Superior temporal gyrus (tissue), 1 donor: ENCODE data around the gene USP2.

ENCODE experiments used
- DNase-seq: peaks from one replicate; pipeline ENCODE4 v3.0.0-alpha.2; 2016; ENCODE audit errors: extremely low spot score

Gene USP2

DNA sequence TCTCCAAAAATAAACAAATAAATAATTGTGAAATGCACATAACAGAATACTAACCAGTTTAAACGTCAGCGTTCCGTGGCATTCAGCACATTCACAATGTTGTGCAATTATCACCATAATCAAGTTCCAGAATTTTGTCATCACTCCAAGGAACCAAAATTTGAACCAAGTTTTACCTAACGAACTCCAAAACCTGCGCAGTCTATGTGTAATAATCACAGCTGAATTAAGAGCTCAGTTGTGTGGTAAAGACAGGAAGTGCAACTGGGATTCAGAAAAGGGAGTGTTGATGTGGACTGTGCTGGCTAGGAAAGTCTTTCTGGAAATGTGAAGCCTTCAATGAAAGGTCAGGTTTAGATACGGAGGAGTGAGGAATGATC lies 59.1 kb downstream of the USP2 start:
- DNase-seq = no peak

GRCh38 chr11:119320776-119321524 lies 60.5 kb downstream of the USP2 start:
- peak; percentile 62 for DNase-seq

- DNase-seq = peak; percentile 71
These were observed 61.2 kb downstream of the USP2 start for GRCh38 chr11:119320240-119320775.

DNA sequence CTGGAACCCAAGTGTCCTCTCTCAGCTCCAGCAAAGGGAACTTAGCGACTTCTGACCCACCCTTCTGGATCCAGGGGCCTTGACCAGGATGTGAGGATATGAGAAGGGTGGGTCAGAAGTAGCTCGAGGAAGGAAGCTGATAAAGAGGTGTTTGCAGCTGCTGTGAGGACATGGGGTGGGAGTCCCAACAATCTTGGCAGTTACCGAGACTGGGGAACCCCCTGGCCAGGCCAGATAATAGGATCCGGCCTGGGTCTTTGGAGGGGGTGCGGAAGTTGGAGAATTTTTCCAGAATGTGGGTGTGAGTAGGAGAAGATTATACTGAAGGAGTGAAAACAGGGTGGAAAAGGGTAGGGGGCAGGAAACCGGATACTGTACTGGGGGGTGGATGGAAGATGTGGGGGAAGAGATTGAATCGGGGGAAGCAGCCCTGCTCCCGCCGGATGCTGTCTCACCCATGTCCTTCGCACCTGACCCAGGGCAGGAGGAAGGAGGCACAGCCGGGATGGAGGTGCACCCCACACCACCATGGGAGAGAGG lies 61.7 kb downstream of the USP2 start:
- DNase-seq = no peak

DNA sequence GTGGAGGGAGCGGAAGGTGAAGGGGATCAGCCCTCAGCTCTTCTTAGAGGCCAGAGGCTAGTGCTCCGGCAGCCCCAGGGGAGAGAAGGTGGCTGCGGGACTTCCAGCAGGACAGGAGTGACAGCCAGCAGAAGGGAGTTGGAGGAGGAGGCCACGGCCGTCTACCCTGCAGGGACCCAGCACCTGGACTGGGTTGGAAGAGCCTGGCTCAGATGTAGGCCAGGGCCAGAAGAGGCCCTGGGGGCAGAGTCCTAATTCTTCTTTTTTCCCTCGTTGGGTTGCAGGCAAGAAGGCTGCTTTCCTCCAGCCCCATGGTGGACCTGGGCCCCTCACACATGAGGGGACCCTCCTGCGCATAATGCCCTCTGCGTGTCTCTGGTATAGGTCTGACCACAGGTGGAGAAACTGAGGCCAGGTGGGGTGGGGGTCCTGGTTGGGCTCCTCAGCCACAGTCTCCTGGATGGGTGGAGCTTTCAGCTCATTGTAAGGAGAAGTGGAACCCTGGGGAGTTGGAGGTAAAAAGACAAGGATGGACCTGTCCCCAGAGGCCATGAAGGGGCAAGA lies 62.3 kb downstream of the USP2 start:
- DNase-seq = no peak

DNA sequence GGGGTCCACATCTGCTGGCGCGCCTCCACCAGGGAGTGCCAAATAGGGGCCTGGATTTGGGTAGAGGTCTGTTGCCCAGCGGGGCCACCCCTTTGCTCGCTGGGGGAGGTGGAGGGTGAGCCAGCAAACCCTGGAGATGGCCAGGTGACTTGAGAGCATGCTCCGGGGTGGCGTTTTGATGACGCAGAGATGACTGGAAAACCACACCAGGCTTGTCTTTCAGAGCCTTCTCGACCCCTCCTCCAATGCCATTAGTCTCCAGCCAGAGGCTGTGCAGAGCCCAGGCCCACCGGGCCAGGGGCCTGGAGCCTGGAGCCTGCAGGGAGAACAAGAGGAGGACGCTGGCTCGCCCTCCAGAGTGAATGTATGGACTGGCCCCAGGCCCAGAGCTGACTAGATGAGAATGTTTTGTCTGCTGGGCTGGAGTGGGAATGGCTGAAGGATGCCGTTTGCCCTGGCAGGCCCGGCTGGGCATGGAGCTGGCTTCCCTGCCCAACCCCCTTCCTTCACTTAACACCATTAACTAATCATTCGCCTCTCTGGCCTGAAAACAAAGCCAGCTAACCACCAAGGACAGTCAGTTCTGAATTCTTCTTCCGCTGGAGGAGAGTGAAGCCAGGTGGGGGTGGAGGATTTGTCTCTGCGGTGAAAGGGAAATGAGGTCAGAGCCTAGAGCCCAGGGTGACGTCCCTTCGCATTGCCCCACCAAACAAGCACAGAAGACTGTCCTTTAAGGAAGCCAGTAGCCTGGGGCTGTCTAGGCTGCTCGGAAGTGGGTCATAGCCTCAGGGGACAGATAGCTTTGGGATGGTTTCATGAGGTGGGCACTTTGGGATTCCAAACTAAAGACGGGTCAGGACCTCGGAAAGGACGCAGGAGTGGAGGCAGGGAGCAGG lies 63.0 kb downstream of the USP2 start:
- DNase-seq = no peak

DNA sequence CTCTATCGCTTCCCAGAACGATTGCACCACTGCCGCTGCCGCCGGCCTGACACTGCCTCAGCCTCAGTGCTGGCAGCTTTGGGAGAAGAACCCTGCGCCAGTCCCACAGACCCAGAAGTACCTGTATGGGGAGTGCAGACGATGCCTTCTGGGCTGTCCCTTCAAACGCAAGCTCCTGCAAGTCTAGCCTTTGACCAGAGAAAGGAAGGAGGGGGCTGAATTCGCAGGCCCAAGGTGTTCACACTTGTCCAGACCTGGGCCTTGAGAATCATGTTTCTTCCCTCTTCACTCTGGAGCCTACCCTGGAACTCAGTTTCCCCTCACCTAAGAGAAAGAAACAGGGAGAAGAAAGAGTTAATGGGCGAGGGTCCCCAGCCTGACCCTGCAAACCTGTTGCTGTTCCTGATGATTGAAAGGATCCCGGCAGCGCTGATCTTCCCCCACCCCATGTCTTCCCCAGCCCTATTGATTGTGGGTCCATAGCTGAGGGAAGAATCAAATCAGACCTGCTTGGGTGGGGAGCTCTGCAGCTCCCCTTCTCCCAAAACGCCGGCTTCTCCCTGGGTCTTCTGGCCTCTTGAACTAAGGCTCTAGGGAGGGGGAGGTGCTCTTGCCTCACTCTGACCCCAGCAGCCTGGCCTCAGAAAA lies 63.8 kb downstream of the USP2 start:
- DNase-seq = no peak

DNA sequence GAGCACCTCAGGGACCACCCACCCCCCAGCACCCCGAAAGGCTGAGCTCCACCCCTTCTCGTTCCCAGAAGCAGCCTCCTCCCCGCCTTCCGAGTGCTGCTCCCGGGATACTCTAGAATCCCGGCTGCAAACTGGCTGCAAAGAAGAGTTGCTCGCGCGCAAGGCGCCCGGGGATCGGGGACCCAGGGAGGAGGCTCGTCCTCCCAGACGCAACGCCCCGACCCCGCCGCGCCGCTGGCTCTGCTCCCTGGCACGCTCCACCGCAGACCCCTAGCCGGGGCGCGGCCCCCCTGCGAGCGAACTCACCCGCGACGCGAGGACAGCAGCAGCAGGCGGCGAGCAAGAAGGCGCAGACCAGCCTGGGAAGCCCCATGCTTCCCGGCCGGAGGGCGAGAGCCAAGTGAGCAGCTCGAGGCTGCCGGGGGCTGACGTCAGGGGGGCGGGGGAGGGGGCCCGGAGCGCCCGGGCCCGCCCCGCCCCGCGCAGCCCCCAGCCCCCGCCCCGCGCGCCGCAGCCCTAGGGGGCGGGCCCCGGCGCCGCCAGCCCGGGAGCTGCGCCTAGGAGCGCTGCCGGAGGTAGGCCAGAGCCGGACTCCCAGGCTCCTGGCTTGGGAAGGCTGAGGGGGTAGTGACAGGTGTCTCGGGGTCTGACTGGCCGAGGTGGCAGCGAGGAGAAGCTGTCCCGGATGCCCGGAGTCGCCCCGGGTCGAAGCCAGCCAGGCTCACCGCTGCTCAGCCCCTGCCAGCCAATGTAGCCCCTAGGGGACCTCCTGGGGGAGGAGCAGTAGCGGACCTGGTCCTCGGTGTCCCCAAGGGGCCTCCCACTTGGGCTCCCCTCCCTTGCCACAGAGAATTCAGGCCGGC lies 64.5 kb downstream of the USP2 start, which contains the start of gene MCAM:
TSS of gene MCAM (minus strand) at position 402 of the 863 bp plus-strand sequence. CDS start at position 373, 29 bp downstream.
- no peak for DNase-seq

DNA sequence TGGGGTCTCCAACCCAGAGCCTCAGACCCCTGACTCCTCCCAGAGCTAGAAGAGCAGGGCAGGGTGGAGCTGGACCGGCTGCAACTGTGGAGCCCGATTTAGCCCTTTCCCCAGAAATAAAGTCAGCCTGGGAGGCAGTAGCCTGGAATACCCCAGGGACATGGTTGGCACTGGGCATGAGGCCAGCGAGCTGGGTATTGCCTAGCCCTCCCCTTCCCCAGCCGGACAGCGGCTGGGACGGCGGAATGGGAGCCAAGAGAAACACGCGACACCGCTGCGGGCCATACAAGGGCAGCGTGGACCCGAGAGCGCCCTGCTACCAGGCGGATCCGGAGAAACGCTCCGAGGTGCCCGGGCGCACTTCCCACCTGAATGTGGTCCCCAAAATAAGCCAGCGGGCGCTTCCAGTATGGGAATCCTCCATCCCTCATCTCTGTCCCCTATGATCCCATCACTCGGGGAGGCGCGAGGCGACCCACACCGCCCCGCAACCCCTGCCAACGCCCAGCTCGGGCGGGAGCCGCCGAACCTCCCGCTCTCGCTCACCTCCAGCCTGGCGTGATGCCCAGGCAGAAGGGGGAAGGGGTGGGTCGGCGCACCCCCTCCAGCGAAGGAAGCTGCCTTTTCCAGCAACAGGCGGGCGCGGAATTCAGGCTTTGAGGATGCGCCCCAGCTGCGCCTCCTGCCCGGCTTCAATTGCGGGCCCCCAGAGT lies 65.3 kb downstream of the USP2 start:
- DNase-seq = peak; percentile 86

DNA sequence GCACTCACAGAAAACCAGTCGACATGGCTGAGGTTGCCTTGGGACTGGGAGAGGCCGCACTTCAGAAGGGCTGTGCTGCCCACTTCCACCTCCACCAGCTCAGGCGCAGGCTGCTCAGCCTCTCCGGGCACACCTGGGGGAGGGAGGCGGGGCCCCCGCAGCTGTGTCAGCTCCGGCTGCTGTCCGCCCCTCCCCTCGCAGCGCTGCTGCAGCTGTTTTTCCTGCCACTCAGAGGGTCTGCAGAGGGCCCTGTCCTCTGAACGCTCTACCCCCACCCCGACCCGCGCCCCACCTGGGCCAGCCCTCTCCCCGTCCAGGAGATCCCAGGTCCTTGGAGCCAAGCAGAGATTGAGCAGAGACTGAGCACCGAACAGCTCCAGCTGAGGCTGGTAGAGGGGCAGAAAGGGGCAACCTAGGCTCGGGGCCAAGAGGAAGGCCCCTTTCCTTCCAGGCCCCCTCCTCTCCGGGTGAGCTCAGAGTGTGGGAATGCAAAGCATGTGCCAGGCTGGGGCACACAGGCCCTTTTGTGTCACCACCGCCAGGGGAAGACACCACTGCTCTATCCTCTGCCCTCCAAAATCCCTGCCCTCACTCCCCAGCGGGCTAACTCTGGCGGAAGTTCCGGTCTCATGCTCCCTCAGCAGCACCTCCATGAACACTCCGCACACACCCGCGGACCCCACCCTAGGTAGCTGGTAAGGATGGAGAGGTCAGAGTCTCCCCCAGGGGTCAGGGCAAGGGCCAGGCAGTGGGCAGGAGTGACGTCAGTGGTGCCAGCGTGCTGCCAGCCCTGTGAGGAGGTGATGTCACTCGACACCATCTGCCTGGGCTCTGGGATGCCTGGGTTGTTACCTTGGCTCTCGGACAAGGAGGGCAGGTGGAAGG lies 66.1 kb downstream of the USP2 start:
- DNase-seq = peak; percentile 69

GRCh38 chr11:119314726-119315125 lies 66.8 kb downstream of the USP2 start:
- no peak for DNase-seq

- no peak for DNase-seq
These were observed 70.8 kb downstream of the USP2 start for GRCh38 chr11:119310682-119311052.

DNA sequence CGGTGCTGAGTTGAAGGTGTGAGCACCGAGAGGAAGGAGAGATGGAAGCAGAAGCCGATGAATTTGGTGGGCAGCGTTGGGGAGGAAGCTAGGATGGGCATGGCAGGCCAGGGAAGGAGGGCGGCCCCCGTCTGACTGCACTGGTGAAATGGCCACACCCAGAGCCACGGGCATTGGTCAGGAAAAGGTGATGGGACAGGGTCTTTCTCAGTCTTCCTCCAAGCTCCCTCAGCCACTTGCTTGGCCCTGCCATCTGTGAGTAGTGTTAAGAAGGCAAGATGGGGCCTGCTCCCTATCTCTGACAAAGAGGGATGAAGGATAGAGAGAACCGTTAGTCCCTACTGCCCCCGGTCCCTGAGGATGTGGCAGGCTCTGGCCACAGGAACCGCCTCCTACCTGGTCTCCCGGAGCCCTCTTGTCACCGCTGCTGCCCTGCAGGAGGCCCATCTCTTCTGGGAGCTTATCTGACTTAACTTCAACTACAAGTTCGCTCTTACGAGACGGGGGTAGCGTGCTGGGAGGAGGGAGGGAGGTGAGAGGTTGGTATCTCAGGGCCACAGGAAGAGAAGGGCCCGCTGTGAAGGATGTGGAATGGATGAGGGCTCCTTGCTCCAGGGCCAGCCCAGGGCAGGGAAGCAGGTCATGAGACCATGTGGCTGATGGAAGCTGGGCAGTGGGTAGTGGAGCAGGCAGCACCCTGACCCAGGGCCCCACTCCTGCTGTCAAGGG lies 71.4 kb downstream of the USP2 start:
- DNase-seq = no peak

DNA sequence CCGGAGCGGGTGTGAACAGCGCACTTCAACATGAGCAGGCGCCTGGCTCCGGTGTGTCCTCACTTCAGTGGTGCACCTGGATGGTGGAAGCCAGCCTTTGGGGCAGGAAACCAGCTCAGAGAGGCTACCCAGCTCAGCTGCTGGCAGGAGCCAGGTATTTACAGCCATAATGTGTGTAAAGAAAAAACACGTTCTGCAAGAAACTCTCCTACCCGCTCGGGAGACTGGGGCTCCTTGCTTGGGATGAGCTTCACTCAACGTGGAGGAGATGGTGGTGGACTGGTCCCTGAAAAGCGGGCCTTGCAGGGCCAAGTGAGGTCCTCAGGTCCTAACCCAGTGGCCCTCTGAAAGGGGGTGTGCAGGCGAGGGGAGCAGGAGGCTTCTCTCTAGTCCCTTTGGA lies 72.1 kb downstream of the USP2 start:
- no peak for DNase-seq

DNA sequence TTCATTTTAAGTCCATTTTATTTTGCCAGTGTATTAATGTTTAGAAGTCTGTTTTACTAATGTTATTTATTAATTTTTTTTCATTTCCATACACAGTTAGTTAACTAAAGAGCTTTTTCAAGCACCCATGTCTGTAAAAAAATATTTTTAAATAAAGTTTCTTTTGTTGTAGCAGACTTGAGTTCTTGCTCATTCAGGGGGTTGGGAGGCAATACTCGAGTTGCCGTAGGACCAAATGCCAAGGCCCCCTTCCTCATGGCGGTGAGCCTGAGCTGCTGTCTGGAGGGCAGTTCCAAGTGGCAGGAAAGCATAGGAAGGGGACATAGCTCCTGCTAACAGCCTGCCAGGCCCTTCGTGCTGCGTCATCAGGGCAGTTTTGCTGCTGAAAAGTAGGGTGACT lies 73.5 kb downstream of the USP2 start:
- DNase-seq = no peak

- DNase-seq = no peak
These were observed 74.3 kb downstream of the USP2 start for GRCh38 chr11:119307219-119307618.

GRCh38 chr11:119306373-119306890 lies 75.1 kb downstream of the USP2 start:
- no peak for DNase-seq
